Suprapubic skin (tissue), 3 donors: Measurements from ENCODE around the gene MINDY3.

Source experiments
- POLR2AphosphoS5 ChIP-seq, 3 donors: sonication (generic); formaldehyde crosslinking; IDR thresholded peaks; one replicate each; pipeline ENCODE4 v1.6.1; 2017; ENCODE audit warnings: antibody characterized with exemption in 3 of 3
- TF ChIP-seq, protein P1 (sequence below), 2 donors: fragments of 200-600 bp in 1 of 2; fragments of 450-650 bp in 1 of 2; sonication (generic) in 1 of 2; IDR thresholded peaks; one replicate each; pipeline ENCODE4 v1.5.1; 2016 to 2019; ENCODE audit warnings: antibody characterized with exemption in 2 of 2, mild to moderate bottlenecking in 1 of 2, moderate library complexity in 1 of 2

DNA sequence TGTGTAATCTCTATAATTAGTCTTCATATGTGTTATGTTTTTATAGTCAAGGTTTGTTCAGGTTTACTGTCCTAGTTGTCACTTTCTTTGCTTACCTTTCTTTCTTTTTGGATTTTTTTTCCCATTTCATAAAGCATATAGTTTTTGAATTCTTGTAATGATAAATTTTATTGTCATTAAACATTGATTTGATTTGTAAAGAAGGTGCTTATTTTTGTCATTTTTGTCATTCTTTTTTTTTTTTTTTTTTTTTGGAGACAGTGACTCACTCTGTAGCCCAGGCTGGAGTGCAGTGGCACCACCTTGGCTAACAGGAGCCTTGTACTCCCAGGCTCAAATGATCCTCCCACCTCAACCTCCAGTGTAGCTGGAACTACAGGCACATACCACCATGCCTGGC is 9.6 kb upstream of the MINDY3 start:
- TF ChIP-seq POLR2AphosphoS5 (IDR thresholded peaks at IDR 0.05) = no peak
- TF ChIP-seq, protein P1, sequence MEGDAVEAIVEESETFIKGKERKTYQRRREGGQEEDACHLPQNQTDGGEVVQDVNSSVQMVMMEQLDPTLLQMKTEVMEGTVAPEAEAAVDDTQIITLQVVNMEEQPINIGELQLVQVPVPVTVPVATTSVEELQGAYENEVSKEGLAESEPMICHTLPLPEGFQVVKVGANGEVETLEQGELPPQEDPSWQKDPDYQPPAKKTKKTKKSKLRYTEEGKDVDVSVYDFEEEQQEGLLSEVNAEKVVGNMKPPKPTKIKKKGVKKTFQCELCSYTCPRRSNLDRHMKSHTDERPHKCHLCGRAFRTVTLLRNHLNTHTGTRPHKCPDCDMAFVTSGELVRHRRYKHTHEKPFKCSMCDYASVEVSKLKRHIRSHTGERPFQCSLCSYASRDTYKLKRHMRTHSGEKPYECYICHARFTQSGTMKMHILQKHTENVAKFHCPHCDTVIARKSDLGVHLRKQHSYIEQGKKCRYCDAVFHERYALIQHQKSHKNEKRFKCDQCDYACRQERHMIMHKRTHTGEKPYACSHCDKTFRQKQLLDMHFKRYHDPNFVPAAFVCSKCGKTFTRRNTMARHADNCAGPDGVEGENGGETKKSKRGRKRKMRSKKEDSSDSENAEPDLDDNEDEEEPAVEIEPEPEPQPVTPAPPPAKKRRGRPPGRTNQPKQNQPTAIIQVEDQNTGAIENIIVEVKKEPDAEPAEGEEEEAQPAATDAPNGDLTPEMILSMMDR (IDR thresholded peaks at IDR 0.05) = no peak
